Chondrocyte (in vitro differentiated cells): Measurements from ENCODE around the gene AGL. TPM values are rescaled to one million over a fixed set of nuclear protein-coding genes. Genes with fewer than 3 reads are reported as not detected.
"Not testable (repeated sequence)": the region's sequence is repeated elsewhere in the genome, so short reads cannot be mapped to it uniquely, and the experiment has no call there.

Experiments
- DNase-seq: peaks from one replicate; pipeline ENCODE4 v3.0.0; 2021; ENCODE audit warnings: mixed read lengths, low spot score
- H3K27ac Mint-ChIP-seq: one replicate; pipeline ENCODE4 v1.8.0; 2021; ENCODE audit warnings: mild to moderate bottlenecking, moderate library complexity, mixed read lengths; ENCODE audit not compliant: unreplicated experiment
- H3K27me3 Mint-ChIP-seq: 2 replicates; pipeline ENCODE4 v1.8.0; 2021; ENCODE audit warnings: low read depth, mixed read lengths
- H3K36me3 Mint-ChIP-seq: 2 replicates; pipeline ENCODE4 v1.8.0; 2021; ENCODE audit warnings: low read depth, mixed read lengths
- H3K4me1 Mint-ChIP-seq: 2 replicates; pipeline ENCODE4 v1.8.0; 2021; ENCODE audit warnings: low read depth, mild to moderate bottlenecking, mixed read lengths
- H3K4me3 Mint-ChIP-seq: one replicate; pipeline ENCODE4 v1.8.0; 2021; ENCODE audit warnings: mild to moderate bottlenecking, moderate library complexity, mixed read lengths; ENCODE audit not compliant: unreplicated experiment
- H3K9me3 Mint-ChIP-seq: 2 replicates; pipeline ENCODE4 v1.8.0; 2021; ENCODE audit warnings: low read depth, mixed read lengths
- total RNA-seq: library from RNA; stranded (reverse); gene quantifications from 3 replicates; pipeline ENCODE4 v1.2.1, GENCODE V29; 2021
- TF ChIP-seq, protein P1 (sequence below): fragments of 200-600 bp; sonication (generic); IDR thresholded peaks from 2 replicates; pipeline ENCODE4 v1.5.0; 2021; ENCODE audit warnings: antibody characterized with exemption, mild to moderate bottlenecking, moderate library complexity

AGL gene
- total RNA-seq, 1 donor from 2014 or later, result 12.6 TPM

- Mint-ChIP-seq H3K4me3 (no peak overlapping the region), H3K4me1 (no peaks in the 10 kb centered on the region), H3K27ac (no peak overlapping the region), H3K36me3 (no peaks in the 10 kb centered on the region), H3K27me3 (no peaks in the 10 kb centered on the region), H3K9me3 (peaks cover 4% of the 10 kb centered on the region)
- TF ChIP-seq, protein P1, sequence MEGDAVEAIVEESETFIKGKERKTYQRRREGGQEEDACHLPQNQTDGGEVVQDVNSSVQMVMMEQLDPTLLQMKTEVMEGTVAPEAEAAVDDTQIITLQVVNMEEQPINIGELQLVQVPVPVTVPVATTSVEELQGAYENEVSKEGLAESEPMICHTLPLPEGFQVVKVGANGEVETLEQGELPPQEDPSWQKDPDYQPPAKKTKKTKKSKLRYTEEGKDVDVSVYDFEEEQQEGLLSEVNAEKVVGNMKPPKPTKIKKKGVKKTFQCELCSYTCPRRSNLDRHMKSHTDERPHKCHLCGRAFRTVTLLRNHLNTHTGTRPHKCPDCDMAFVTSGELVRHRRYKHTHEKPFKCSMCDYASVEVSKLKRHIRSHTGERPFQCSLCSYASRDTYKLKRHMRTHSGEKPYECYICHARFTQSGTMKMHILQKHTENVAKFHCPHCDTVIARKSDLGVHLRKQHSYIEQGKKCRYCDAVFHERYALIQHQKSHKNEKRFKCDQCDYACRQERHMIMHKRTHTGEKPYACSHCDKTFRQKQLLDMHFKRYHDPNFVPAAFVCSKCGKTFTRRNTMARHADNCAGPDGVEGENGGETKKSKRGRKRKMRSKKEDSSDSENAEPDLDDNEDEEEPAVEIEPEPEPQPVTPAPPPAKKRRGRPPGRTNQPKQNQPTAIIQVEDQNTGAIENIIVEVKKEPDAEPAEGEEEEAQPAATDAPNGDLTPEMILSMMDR, result no peak
- DNase-seq, result no peak
Measured at GRCh38 chr1:99843760-99844159, 6.4 kb upstream of the AGL start.

DNA sequence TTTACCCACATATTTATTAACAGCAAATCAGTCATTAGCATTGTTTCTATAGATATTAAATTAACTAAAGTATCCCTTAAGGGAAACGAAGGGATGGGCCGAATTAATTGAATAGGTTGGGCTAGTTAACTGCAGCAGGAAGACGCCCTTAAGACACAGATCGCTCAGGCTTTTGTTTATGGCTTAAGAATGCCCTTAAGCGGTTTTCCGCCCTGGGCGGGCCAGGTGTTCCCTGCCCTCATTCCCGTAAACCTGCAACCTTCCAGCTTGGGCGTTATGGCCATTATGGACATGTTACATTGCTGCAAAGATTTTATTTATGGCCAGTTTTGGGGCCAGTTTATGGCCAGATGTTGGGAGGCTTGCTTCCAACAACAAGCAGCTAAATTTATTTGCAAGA, 5.0 kb upstream of the AGL start:
- not testable (repeated sequence) for DNase-seq, H3K27me3 Mint-ChIP-seq, H3K27ac Mint-ChIP-seq, H3K36me3 Mint-ChIP-seq, H3K4me1 Mint-ChIP-seq, H3K4me3 Mint-ChIP-seq, H3K9me3 Mint-ChIP-seq

DNA sequence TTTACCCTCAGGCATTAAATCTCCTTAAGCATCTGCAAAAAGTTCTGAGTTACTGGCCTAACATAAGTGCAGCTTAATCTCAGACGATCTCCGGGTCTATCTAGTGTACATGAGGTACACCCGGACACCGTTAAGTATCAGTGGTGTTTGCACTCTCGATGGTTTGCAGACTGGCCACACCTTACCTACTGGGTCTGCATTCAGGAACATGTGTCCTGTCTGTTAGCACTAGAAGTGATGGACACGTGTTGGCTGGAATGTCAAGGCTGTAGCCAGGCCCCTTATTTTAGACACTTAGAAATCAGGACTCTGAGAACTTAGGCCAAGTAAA, 783 bp upstream of the AGL start:
- H3K9me3 Mint-ChIP-seq, result no peaks in the 10 kb centered on the region
- no peaks in the 10 kb centered on the region for H3K36me3 Mint-ChIP-seq
- no peak for DNase-seq
- peaks cover 22% of the 10 kb centered on the region for H3K4me1 Mint-ChIP-seq
- H3K4me3 Mint-ChIP-seq, result peak overlapping the region; percentile 96
- TF ChIP-seq, protein P1, result no peak
- H3K27ac Mint-ChIP-seq, result peak overlapping the region; percentile 93
- no peaks in the 10 kb centered on the region for H3K27me3 Mint-ChIP-seq

GRCh38 chr1:99850459-99851291, 514 bp downstream of the AGL start:
- Mint-ChIP-seq H3K27me3 (no peaks in the 10 kb centered on the region), H3K36me3 (no peaks in the 10 kb centered on the region), H3K4me3 (peak overlapping the region; percentile 96), H3K4me1 (peaks cover 22% of the 10 kb centered on the region), H3K27ac (peak overlapping the region; percentile 93), H3K9me3 (no peaks in the 10 kb centered on the region)
- DNase-seq, result no peak
- TF ChIP-seq, protein P1, result no peak

DNA sequence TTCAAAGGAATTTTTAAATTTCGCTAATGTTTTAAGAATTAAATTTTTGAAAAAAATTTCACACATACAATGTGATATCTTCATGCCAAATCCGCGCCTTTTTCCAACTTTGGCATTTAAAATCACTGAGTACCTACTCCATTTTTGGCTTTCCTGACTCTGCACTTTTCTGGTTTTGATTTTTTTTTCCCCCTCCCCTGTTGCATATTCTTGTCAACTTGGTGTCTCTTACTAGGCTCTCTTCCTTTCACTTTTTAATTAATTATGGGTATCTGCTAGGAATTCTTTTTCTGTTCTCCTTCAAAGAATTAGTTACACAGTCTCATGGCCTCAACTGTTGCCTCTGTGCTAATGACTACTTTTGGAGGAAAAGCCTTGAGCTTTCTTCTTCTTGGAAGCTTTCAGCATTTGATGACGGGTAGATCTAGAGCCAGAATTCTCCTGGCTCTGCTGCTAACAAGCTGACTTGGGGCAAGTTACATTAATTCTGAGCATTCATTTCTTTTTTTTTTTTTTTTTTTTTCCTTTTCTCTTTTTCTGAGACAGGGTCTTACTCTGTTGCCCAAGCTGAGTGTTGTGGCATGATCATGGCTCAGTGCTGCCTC, 1.8 kb downstream of the AGL start:
- DNase-seq, result no peak
- Mint-ChIP-seq H3K9me3 (no peaks in the 10 kb centered on the region), H3K27ac (no peak overlapping the region), H3K4me1 (peaks cover 22% of the 10 kb centered on the region), H3K4me3 (no peak overlapping the region), H3K36me3 (no peaks in the 10 kb centered on the region), H3K27me3 (no peaks in the 10 kb centered on the region)
- TF ChIP-seq, protein P1, result no peak

- DNase-seq, result no peak
- H3K36me3 Mint-ChIP-seq, result no peaks in the 10 kb centered on the region
- no peaks in the 10 kb centered on the region for H3K9me3 Mint-ChIP-seq
- H3K27me3 Mint-ChIP-seq, result no peaks in the 10 kb centered on the region
- H3K27ac Mint-ChIP-seq, result no peak overlapping the region
- peaks cover 22% of the 10 kb centered on the region for H3K4me1 Mint-ChIP-seq
- TF ChIP-seq, protein P1, result no peak
- H3K4me3 Mint-ChIP-seq, result no peak overlapping the region
Measured at GRCh38 chr1:99852648-99853047, 2.5 kb downstream of the AGL start.
